SK-N-MC (cell line): ENCODE results near the gene RPA1.

ENCODE experiments used
- EZH2 ChIP-seq: fragments of 200-600 bp; sonication (generic); IDR thresholded peaks from one replicate; pipeline ENCODE4 v1.6.1; 2017; ENCODE audit warnings: antibody characterized with exemption
- FOXP2 ChIP-seq: optimal IDR thresholded peaks from 2 replicates; pipeline ENCODE3; 2011; ENCODE audit warnings: mild to moderate bottlenecking, moderate library complexity; ENCODE audit not compliant: insufficient read depth; ENCODE audit errors: extremely low read length, control extremely low read depth
- POLR2AphosphoS5 ChIP-seq: IDR thresholded peaks from 2 replicates; pipeline ENCODE4 v1.6.1; 2012; ENCODE audit warnings: mild to moderate bottlenecking, low read depth, low read length, borderline replicate concordance

- TF ChIP-seq POLR2AphosphoS5 (no peak), EZH2 (no peak), FOXP2 (no peak)
Observed at GRCh38 chr17:1839516-1839915, 9.7 kb downstream of the RPA1 start.
